Body of pancreas (tissue), 4 donors: Measurements from ENCODE around the gene NOX3. TPM values are rescaled to one million over a fixed set of nuclear protein-coding genes. Genes with fewer than 3 reads are reported as not detected.

Experiments
- ATAC-seq: fragments of 150-250 bp; one replicate; pipeline ENCODE4 v1.9.1; 2016
- DNase-seq, 4 donors: peaks; one replicate each; pipeline ENCODE4 v3.0.0-alpha.2; 2019
- H3K27ac ChIP-seq, 4 donors: fragments of 200-600 bp; sonication (generic); 1 replicate in 3 of 4; 2 replicates in 1 of 4; pipeline versions ENCODE4 v1.5.1 to v1.6.1; 2016 to 2019; ENCODE audit warnings: mild to moderate bottlenecking in 1 of 4, mixed read lengths in 1 of 4, moderate library complexity in 1 of 4
- H3K27me3 ChIP-seq, 2 donors: fragments of 200-600 bp; sonication (generic); one replicate each; pipeline ENCODE4 v1.6.0; 2016; ENCODE audit warnings: mild to moderate bottlenecking in 1 of 2
- H3K36me3 ChIP-seq, 2 donors: fragments of 200-600 bp; sonication (generic); replicated peaks in 1 of 2; 2 replicates each; pipeline ENCODE4 v1.5.1; 2016; ENCODE audit warnings: low read depth in 2 of 2; ENCODE audit not compliant: insufficient read depth in 1 of 2
- H3K4me1 ChIP-seq: fragments of 200-600 bp; sonication (generic); one replicate; pipeline ENCODE4 v1.6.0; 2016
- H3K4me3 ChIP-seq, 2 donors: fragments of 200-600 bp; sonication (generic); 1 replicate in 1 of 2; 2 replicates in 1 of 2; pipeline ENCODE4 v1.5.1; 2016 to 2019
- H3K9me3 ChIP-seq, 3 donors: fragments of 200-600 bp; sonication (generic); 1 replicate in 2 of 3; 2 replicates in 1 of 3; pipeline ENCODE4 v1.5.1; 2016
- CTCF ChIP-seq, 7 experiments: fragments of 450-650 bp in 4 of 7; fragments of 200-600 bp in 3 of 7; sonication (generic) in 3 of 7; IDR thresholded peaks; one replicate each; pipeline ENCODE4 v1.5.1; 2016 to 2019; ENCODE audit warnings: antibody characterized with exemption in 7 of 7
- POLR2A ChIP-seq, 3 donors: fragments of 450-650 bp; IDR thresholded peaks; one replicate each; pipeline ENCODE4 v1.6.1; 2016; ENCODE audit warnings: antibody characterized with exemption in 3 of 3, mild to moderate bottlenecking in 2 of 3
- WGBS, 2 donors: methylation state at CpG; one replicate each; pipeline ENCODE4 v1.1.5; 2017; 5-methylcytosine and 5-hydroxymethylcytosine counted together
- intact Hi-C: fragments of 100-400 bp; cut with DNase I; formaldehyde crosslinking; loops from one replicate; pipeline ENCODE4 v1.15.1; 2023
- total RNA-seq, 2 donors: library from RNA; depleted of rRNA; stranded (reverse); fragments of >200 nt; gene quantifications; one replicate each; pipeline ENCODE4 v1.1.0, GENCODE V29; 2016

NOX3 gene
- total RNA-seq, 2 donors from 2014 or later = not detected

- no peak overlapping the region for H3K4me3 ChIP-seq
- H3K27me3 ChIP-seq = no peaks in the 10 kb centered on the region
- H3K27ac ChIP-seq = no peak overlapping the region
- H3K9me3 ChIP-seq = no peaks in the 10 kb centered on the region
- no peaks in the 10 kb centered on the region for H3K36me3 ChIP-seq
- ATAC-seq = no peak
- TF ChIP-seq CTCF (IDR thresholded peaks at IDR 0.05) = no peak
- TF ChIP-seq POLR2A (IDR thresholded peaks at IDR 0.05) = no peak
- 68 to 73% methylated on average over 9 of the region's 9 CpGs for WGBS, 2 donors
- peaks cover 4% of the 10 kb centered on the region for H3K4me1 ChIP-seq
- no peak for DNase-seq
- intact Hi-C loops = no loop called here
Measured at GRCh38 chr6:155444952-155445903, 10.4 kb downstream of the NOX3 start.

- intact Hi-C loops = no loop called here
- Histone ChIP-seq H3K4me1 (peaks cover 4% of the 10 kb centered on the region), H3K27ac (no peak overlapping the region), H3K9me3 (no peaks in the 10 kb centered on the region), H3K4me3 (no peak overlapping the region), H3K27me3 (no peaks in the 10 kb centered on the region), H3K36me3 (no peaks in the 10 kb centered on the region)
- ATAC-seq (no peak), DNase-seq (no peak)
- WGBS, 2 donors = 68 to 72% methylated on average over 9 of the region's 9 CpGs
- TF ChIP-seq CTCF (IDR thresholded peaks at IDR 0.05) (no peak), POLR2A (IDR thresholded peaks at IDR 0.05) (no peak)
Measured at GRCh38 chr6:155444120-155444917, 11.3 kb downstream of the NOX3 start.

GRCh38 chr6:155443168-155443567 lies 12.5 kb downstream of the NOX3 start:
- H3K27me3 ChIP-seq = no peaks in the 10 kb centered on the region
- ATAC-seq (no peak), DNase-seq (no peak)
- H3K36me3 ChIP-seq = no peaks in the 10 kb centered on the region
- H3K9me3 ChIP-seq = no peaks in the 10 kb centered on the region
- intact Hi-C loops = no loop called here
- no peak overlapping the region for H3K27ac ChIP-seq
- no peaks in the 10 kb centered on the region for H3K4me1 ChIP-seq
- H3K4me3 ChIP-seq = no peak overlapping the region
- WGBS, 2 donors = 69 to 77% methylated on average over 9 of the region's 9 CpGs
- TF ChIP-seq CTCF (IDR thresholded peaks at IDR 0.05) (no peak), POLR2A (IDR thresholded peaks at IDR 0.05) (no peak)

GRCh38 chr6:155442562-155442961 lies 13.1 kb downstream of the NOX3 start:
- H3K36me3 ChIP-seq = no peaks in the 10 kb centered on the region
- no peaks in the 10 kb centered on the region for H3K4me1 ChIP-seq
- no peak overlapping the region for H3K4me3 ChIP-seq
- TF ChIP-seq POLR2A (IDR thresholded peaks at IDR 0.05) = no peak
- TF ChIP-seq CTCF (IDR thresholded peaks at IDR 0.05) = no peak
- DNase-seq = no peak
- WGBS, 2 donors = 81 to 86% methylated on average over 5 of the region's 5 CpGs
- intact Hi-C loops = no loop called here
- H3K27ac ChIP-seq = no peak overlapping the region
- ATAC-seq = no peak
- H3K9me3 ChIP-seq = no peaks in the 10 kb centered on the region
- no peaks in the 10 kb centered on the region for H3K27me3 ChIP-seq
